HG03108 (cell line): ENCODE measurements around the gene SLC5A11.
"Not testable (repeated sequence)": the region's sequence is repeated elsewhere in the genome, so short reads cannot be mapped to it uniquely, and the experiment has no call there.

Experiments used
- ATAC-seq: cut with Tn5 transposase; IDR thresholded peaks from one replicate; pipeline ENCODE4 v1.9.1; 2021; ENCODE audit warnings: moderate library complexity; ENCODE audit not compliant: unreplicated experiment

The SLC5A11 gene

DNA sequence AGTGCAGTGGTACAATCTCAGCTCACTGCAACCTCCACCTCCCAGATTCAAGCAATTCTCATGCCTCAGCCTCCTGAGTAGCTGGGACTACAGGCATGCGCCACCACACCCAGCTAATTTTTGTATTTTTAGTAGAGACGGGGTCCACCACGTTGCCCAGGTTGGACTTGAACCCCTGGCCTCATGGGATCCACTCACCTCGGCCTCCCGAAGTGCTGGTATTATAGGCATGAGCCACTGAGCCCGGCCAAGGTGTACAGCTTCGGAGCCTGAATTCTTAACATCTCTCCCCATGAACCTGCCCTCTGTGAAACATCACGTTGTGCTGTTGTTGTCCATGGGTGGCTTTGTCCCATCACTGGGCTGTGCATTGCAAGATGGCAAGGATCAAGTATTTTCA is 11.1 kb downstream of the SLC5A11 start:
- not testable (repeated sequence) for ATAC-seq

DNA sequence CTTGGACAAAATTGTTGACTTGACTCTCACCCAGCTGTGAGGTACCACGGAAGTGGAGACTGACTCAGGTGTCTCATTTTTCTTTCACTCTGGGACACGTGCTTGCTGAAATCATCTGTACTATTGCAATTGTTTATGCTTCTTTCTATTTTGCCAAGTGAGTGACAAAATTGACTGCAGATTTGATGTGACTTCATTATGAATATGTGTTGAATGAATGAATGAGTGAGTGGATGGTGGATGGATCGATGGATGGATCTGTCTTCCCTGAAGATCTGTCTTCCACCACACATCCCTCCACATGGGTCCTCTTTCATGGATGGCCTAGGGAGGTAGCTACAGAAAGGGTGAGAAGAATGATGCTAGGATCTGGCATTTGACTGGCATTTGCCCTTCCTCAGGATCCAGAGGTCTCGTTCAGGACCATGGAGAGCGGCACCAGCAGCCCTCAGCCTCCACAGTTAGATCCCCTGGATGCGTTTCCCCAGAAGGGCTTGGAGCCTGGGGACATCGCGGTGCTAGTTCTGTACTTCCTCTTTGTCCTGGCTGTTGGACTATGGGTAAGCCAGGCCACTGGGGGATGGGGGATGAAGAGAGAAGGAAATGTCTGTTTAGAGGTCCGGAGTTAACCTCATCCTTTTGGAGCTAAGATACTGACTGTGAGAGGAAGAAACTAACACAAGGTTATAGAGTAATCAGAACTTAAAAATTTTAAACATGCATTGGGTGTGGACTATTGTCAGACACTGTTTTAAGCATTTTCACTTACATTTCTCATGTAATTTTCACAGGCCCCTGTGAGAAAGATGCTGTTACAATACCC is 12.7 kb downstream of the SLC5A11 start:
- no peak for ATAC-seq

- ATAC-seq = no peak
Measured at GRCh38 chr16:24861461-24861860, 15.7 kb downstream of the SLC5A11 start.

DNA sequence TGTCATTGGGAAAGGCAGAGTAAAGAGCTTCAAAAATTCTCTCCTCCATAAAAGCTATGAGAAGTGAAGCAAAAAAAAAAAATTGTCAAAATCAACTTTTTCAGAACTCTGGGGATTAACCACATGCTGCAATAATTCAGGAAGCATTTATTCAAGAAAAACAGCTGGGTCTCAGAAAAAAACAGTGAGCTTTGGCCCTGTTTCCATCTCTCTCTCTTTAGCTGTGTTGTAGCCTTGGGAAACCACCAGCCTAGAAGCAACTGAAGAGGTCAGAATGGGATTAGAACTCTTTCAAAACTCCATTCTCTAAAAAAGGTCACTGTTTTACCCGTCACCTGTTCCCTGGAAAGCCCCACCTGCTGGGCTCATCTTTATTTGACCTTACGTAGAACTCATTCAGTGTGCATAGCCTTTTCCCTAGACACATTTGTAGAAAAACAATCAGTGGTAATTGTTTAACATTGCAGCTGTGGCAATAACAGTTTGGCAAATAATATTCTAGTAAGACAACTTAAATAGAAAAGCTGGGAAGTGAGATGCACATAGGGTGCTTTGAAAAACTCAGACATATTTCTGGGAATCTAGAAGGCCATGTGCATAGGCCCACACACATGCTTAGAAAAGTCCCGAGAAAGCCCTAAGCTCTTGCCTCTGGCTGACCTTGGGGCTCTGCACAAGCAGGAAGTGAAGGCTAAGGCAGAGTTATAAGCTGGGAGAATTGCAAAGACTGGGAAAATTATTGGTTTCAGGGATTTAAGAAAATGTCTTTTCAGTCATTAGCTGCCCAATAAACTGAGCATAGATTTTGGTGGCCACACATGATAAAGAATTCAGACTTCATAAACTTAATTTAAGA is 18.0 kb downstream of the SLC5A11 start:
- no peak for ATAC-seq

GRCh38 chr16:24869033-24869432 is 23.3 kb downstream of the SLC5A11 start:
- no peak for ATAC-seq

GRCh38 chr16:24871891-24872290 is 26.1 kb downstream of the SLC5A11 start:
- no peak for ATAC-seq

- no peak for ATAC-seq
Measured at GRCh38 chr16:24873028-24873427, 27.3 kb downstream of the SLC5A11 start.

GRCh38 chr16:24875466-24875865 is 29.7 kb downstream of the SLC5A11 start:
- no peak for ATAC-seq

- ATAC-seq = no peak
Measured at GRCh38 chr16:24876231-24876630, 30.5 kb downstream of the SLC5A11 start.

DNA sequence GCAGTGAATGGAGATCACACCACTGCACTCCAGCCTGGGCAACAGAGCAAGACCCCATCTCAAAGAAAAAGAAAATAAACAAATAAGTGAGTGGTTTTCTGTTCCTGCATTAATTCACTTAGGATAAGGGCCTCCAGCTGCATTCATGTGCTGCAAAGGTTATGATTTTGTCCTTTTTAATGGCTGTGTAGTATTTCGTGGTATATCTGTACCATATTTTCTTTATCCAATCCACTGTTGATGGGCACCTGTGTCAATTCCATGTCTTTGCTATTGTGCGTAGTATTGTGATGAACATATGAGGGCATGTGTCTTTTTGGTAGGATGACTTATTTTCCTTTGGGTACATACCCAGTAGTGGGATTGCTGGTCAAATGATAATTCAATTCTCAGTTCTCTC is 33.9 kb downstream of the SLC5A11 start:
- no peak for ATAC-seq

- ATAC-seq = no peak
Measured at GRCh38 chr16:24883714-24884151, 38.0 kb downstream of the SLC5A11 start.

- ATAC-seq = no peak
Measured at GRCh38 chr16:24887472-24887871, 41.7 kb downstream of the SLC5A11 start.

- no peak for ATAC-seq
Measured at GRCh38 chr16:24890746-24891145, 45.0 kb downstream of the SLC5A11 start.

DNA sequence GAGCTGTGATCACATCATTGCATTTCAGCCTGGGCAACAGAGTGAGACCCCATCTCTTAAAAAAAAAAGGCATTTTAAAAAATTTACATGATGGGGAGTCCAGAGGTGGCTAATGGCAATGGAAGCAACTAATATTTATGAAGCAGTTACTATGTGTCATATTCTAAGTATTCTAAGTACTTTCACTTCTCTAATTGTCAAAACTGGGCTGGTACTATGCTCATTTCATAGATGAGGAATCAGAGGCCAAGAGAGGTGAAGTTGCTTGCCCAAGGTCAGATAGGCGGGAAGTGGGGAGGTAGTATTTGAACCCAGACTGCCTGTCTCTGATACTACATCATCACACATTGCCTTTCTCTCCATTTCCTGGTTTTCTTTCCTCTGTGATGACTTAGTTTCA is 50.7 kb downstream of the SLC5A11 start:
- no peak for ATAC-seq

DNA sequence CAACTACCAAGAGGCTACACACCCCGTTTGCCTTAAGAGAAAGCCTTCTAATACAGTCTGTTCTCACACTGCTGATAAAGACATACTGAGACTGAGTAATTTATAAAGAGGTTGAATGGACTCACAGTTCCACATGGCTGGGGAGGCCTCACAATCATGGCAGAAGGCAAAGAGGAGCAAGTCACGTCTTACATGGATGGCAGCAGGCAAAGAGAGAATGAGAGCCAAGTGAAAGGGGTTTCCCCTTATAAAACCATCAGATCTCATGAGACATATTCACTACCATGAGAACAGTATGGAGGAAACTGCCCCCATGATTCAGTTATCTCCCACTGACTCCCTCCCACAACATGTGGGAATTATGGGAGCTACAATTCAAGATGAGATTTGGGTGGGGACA is 51.8 kb downstream of the SLC5A11 start:
- ATAC-seq = not testable (repeated sequence)

GRCh38 chr16:24900230-24900629 is 54.5 kb downstream of the SLC5A11 start:
- ATAC-seq = no peak

DNA sequence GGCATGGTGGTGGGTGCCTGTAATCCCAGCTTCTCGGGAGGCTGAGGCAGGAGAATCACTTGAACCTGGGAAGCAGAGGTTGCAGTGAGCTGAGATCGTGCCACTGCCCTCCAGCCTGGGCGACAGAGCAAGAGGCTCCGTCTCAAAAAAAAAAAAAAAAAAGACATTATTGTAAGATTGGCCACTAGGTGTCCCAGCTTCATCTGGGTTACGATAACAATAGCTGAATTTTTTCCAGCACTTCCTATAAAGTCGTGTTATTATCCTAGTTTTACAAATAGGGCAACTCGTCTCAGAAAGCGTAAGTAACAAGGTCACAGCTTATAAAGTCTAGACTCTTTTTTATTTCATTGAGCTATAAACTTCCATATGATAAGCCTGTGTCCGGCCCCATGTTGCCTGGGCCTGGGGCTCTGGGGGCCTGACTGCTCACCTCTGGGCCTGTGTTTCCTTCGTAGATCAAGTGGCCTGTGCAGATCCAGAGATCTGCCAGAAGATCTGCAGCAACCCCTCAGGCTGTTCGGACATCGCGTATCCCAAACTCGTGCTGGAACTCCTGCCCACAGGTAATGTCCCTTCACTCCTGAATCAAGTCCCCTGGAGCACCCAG is 60.5 kb downstream of the SLC5A11 start:
- no peak for ATAC-seq

- ATAC-seq = no peak
Measured at GRCh38 chr16:24906901-24907300, 61.1 kb downstream of the SLC5A11 start.

GRCh38 chr16:24908716-24909115 is 63.0 kb downstream of the SLC5A11 start:
- no peak for ATAC-seq

- ATAC-seq = no peak
Measured at GRCh38 chr16:24909856-24910255, 64.1 kb downstream of the SLC5A11 start.

DNA sequence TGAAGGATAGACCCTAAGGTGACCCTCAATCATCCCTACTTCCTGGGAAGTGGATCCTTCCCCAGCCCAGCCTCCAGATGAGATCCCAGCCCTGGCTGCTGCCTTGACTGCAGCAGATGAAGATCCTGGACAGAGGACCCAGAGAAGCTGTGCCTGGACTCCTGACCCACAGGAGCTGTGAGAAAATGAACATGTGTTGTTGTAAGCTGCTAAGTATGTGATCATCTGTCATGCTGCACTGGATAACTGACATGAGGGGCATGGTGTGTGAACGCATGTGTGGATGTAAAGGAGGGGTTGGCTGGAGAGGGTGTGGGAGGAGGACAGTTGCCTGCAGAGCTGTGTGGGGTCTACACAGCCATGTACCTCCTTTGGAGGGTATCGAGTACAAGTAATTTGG is 69.3 kb downstream of the SLC5A11 start:
- no peak for ATAC-seq

GRCh38 chr16:24915576-24915975 is 69.8 kb downstream of the SLC5A11 start:
- ATAC-seq = no peak
